Duodenal mucosa (tissue), 2 donors: ENCODE measurements around the gene TBC1D17.

Source experiments
- H3K27ac ChIP-seq: one replicate; pipeline ENCODE4 v1.7.0; 2013; ENCODE audit warnings: low read depth, low read length
- H3K27me3 ChIP-seq, 2 donors: one replicate each; pipeline ENCODE4 v1.7.0; 2013; ENCODE audit warnings: low read length in 2 of 2, control low read depth in 1 of 2; ENCODE audit not compliant: insufficient read depth in 2 of 2, control insufficient read depth in 1 of 2
- H3K36me3 ChIP-seq, 2 donors: one replicate each; pipeline ENCODE4 v1.7.0; 2013; ENCODE audit warnings: low read length in 2 of 2, control low read depth in 1 of 2; ENCODE audit not compliant: insufficient read depth in 2 of 2, control insufficient read depth in 1 of 2
- H3K4me1 ChIP-seq, 2 donors: one replicate each; pipeline ENCODE4 v1.7.0; 2013; ENCODE audit warnings: low read length in 2 of 2, control low read depth in 1 of 2; ENCODE audit not compliant: insufficient read depth in 2 of 2, control insufficient read depth in 1 of 2
- H3K4me3 ChIP-seq, 2 donors: one replicate each; pipeline ENCODE4 v1.7.0; 2013; ENCODE audit warnings: low read length in 2 of 2, low read depth in 1 of 2
- H3K9ac ChIP-seq, 2 donors: one replicate each; pipeline ENCODE4 v1.7.0; 2013; ENCODE audit warnings: low read length in 2 of 2, low read depth in 1 of 2
- H3K9me3 ChIP-seq, 2 donors: one replicate each; pipeline ENCODE4 v1.7.0; 2013; ENCODE audit warnings: low read length in 2 of 2, control low read depth in 1 of 2; ENCODE audit not compliant: control insufficient read depth in 1 of 2

The TBC1D17 gene

GRCh38 chr19:49854378-49855263 lies 22.9 kb upstream of the TBC1D17 start:
- H3K4me1 ChIP-seq, result peaks cover 15 to 31% of the 10 kb centered on the region in 2 donors
- no peaks in the 10 kb centered on the region for H3K9me3 ChIP-seq
- no peaks in the 10 kb centered on the region for H3K27me3 ChIP-seq
- H3K36me3 ChIP-seq, result peaks cover 2 to 39% of the 10 kb centered on the region in 2 donors
- H3K9ac ChIP-seq, result no peak overlapping the region
- H3K27ac ChIP-seq, result no peak overlapping the region
- no peak overlapping the region for H3K4me3 ChIP-seq

DNA sequence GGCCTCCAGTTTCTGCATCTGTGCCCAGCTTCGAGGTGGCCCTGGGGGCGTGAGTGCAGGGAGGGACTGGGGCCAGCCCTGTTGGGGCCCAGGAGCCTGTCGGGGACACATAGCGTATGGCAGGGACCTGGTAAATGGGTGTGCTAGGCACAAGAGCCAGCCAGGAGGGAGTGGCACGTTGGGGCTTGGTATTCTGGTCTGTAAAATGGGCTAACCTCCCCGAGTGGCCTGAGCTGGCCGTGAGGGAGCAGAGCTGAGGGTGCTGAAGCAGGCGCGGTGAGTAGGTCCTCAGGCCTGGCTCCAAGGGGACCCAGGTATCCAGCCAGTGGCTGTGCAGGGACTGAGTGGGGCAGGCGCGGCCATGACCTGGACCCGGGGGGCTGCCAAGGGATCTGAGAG lies 22.2 kb upstream of the TBC1D17 start:
- H3K36me3 ChIP-seq, result peaks cover 6 to 44% of the 10 kb centered on the region in 2 donors
- no peaks in the 10 kb centered on the region for H3K9me3 ChIP-seq
- H3K27ac ChIP-seq, result no peak overlapping the region
- H3K27me3 ChIP-seq, result no peaks in the 10 kb centered on the region
- peaks cover 11 to 25% of the 10 kb centered on the region in 2 donors for H3K4me1 ChIP-seq
- H3K4me3 ChIP-seq, result no peak overlapping the region
- no peak overlapping the region for H3K9ac ChIP-seq

DNA sequence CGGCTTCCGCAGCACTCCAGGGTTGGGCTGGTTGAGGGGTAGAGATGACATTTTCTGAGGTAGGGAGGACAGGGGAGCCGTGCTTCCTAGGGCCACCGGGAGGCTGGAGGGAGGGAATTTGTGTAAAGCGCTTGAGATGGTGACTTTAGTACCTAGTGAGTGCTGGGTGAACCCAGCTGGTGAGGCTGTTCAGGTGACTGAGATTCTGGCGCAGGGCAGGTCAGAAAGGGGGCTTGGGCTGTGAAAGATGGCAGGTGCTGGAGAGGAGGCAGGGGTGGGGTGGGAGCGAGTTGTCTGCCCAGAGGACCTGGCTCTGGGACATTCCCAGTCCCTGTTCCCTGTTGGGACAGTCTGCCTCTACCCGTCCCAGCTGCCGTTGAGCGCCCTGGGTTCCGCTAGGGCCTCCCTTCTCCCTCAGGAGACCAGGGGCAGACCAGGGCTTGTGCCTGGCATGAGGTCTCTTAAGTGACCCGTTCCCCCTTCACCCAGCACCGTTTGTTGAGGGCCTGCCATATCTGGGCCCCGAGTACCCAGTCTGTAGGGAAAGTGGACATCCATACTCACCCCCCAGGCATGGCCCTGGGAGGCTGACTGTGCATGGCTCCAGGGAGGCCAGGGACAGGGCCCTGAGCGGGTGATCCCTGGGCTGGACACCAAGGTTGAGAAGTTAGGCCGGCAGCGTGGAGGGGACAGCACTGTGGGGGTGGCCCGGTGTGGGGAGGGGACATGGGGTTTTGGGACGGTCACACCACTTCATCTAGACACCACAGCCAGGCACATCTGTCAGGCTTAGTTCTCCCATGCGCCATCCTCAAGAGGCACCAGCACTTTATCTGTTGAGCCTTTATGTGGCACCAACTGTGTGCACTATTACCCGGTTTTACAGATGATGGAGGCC lies 21.6 kb upstream of the TBC1D17 start:
- Histone ChIP-seq H3K27ac (no peak overlapping the region), H3K4me1 (peaks cover 11 to 24% of the 10 kb centered on the region in 2 donors), H3K27me3 (no peaks in the 10 kb centered on the region), H3K36me3 (peaks cover 6 to 50% of the 10 kb centered on the region in 2 donors), H3K4me3 (no peak overlapping the region), H3K9ac (no peak overlapping the region), H3K9me3 (no peaks in the 10 kb centered on the region)

- peaks cover 11 to 24% of the 10 kb centered on the region in 2 donors for H3K4me1 ChIP-seq
- H3K27me3 ChIP-seq, result no peaks in the 10 kb centered on the region
- H3K9me3 ChIP-seq, result no peaks in the 10 kb centered on the region
- peaks cover 9 to 54% of the 10 kb centered on the region in 2 donors for H3K36me3 ChIP-seq
- no peak overlapping the region for H3K4me3 ChIP-seq
- no peak overlapping the region for H3K9ac ChIP-seq
- no peak overlapping the region for H3K27ac ChIP-seq
Observed at GRCh38 chr19:49856574-49857021, 20.9 kb upstream of the TBC1D17 start.

DNA sequence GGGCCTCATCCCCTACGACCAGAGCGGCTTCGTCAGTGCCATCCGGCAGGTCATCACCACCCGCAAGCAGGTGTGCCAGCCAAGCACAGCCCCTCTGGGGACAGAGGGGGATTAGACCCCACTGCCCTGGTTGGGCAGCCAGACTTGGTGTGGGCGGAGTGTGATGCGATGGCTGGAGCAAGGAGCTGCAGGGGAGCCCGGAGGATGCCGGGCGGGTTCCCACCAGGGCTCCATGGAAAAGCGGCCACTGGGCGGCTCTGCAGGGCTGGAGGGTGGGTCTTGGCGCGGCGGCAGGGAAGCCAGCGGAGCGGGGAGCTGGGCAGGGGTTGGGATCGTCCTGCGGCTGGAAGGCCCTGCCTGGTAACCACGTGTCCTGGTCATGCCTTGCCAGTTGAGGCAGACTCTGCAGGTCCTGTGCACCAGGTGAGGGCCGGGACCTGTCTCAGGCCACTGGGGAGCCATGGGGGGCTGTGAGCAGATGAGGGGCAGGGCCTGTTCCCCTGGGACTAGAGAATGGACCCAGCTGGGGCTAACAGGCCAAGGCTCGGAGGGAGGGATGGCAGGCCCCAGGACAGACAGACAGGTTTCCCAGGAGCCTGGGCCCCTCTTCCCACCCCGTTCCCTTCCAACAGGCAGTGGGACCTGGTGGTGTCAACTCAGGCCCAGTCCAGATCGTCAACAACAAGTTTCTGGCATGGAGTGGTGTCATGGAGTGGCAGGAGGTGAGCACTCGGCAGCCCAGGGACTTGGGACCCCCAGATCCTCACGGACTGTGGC lies 20.3 kb upstream of the TBC1D17 start:
- H3K4me1 ChIP-seq, result peaks cover 8 to 19% of the 10 kb centered on the region in 2 donors
- peaks cover 11 to 54% of the 10 kb centered on the region in 2 donors for H3K36me3 ChIP-seq
- no peaks in the 10 kb centered on the region for H3K9me3 ChIP-seq
- H3K27ac ChIP-seq, result no peak overlapping the region
- H3K9ac ChIP-seq, result no peak overlapping the region
- H3K4me3 ChIP-seq, result no peak overlapping the region
- no peaks in the 10 kb centered on the region for H3K27me3 ChIP-seq

- peaks cover 11 to 54% of the 10 kb centered on the region in 2 donors for H3K36me3 ChIP-seq
- H3K4me1 ChIP-seq, result peaks cover 2 to 14% of the 10 kb centered on the region in 2 donors
- H3K27me3 ChIP-seq, result no peaks in the 10 kb centered on the region
- H3K9me3 ChIP-seq, result no peaks in the 10 kb centered on the region
- H3K9ac ChIP-seq, result no peak overlapping the region
- no peak overlapping the region for H3K27ac ChIP-seq
- H3K4me3 ChIP-seq, result no peak overlapping the region
Observed at GRCh38 chr19:49857838-49858087, 19.7 kb upstream of the TBC1D17 start.

GRCh38 chr19:49858088-49858985 lies 19.2 kb upstream of the TBC1D17 start:
- Histone ChIP-seq H3K36me3 (peaks cover 11 to 59% of the 10 kb centered on the region in 2 donors), H3K27ac (no peak overlapping the region), H3K27me3 (no peaks in the 10 kb centered on the region), H3K9me3 (no peaks in the 10 kb centered on the region), H3K9ac (no peak overlapping the region), H3K4me1 (peaks cover 0 to 13% of the 10 kb centered on the region in 2 donors), H3K4me3 (no peak overlapping the region)

GRCh38 chr19:49859682-49860335 lies 17.7 kb upstream of the TBC1D17 start:
- Histone ChIP-seq H3K36me3 (peaks cover 23 to 74% of the 10 kb centered on the region in 2 donors), H3K9me3 (no peaks in the 10 kb centered on the region), H3K27me3 (no peaks in the 10 kb centered on the region), H3K4me1 (peaks cover under 1 to 3% of the 10 kb centered on the region in 2 donors), H3K27ac (no peak overlapping the region), H3K4me3 (no peak overlapping the region), H3K9ac (no peak overlapping the region)
